Fibroblast of villous mesenchyme (primary cell): ENCODE measurements around the gene MYT1. TPM values are rescaled to one million over a fixed set of nuclear protein-coding genes. Genes with fewer than 3 reads are reported as not detected.

Source experiments
- DNase-seq: peaks from one replicate; pipeline ENCODE4 v3.0.0-alpha.2; 2010; ENCODE audit warnings: low read depth
- H3K4me3 ChIP-seq: 2 replicates; pipeline ENCODE4 v1.5.1; 2011; ENCODE audit warnings: low read depth, mild to moderate bottlenecking, low read length
- CTCF ChIP-seq: IDR thresholded peaks from 2 replicates; pipeline ENCODE4 v1.5.1; 2012; ENCODE audit warnings: low read depth, mild to moderate bottlenecking, low read length; ENCODE audit not compliant: insufficient read depth
- total RNA-seq: library from RNA; depleted of rRNA; stranded (reverse); fragments of >200 nt; gene quantifications from 2 replicates; pipeline ENCODE4 v1.2.3, GENCODE V29; 2012

MYT1 gene
- total RNA-seq, 1 donor = not detected

GRCh38 chr20:64228751-64229506 is 64.7 kb downstream of the MYT1 start:
- H3K4me3 ChIP-seq = no peak overlapping the region
- DNase-seq = no peak
- TF ChIP-seq CTCF = no peak

- no peak for TF ChIP-seq CTCF
- peak; percentile 57 for DNase-seq
- H3K4me3 ChIP-seq = no peak overlapping the region
Observed at GRCh38 chr20:64229507-64230061, 65.3 kb downstream of the MYT1 start.

- H3K4me3 ChIP-seq = no peak overlapping the region
- no peak for DNase-seq
- TF ChIP-seq CTCF = no peak
Observed at GRCh38 chr20:64230461-64231145, 66.4 kb downstream of the MYT1 start.

- TF ChIP-seq CTCF = no peak
- H3K4me3 ChIP-seq = no peak overlapping the region
- DNase-seq = no peak
Observed at GRCh38 chr20:64231621-64232550, 67.6 kb downstream of the MYT1 start.

- TF ChIP-seq CTCF = no peak
- DNase-seq = no peak
- no peak overlapping the region for H3K4me3 ChIP-seq
Observed at GRCh38 chr20:64232794-64233193, 68.5 kb downstream of the MYT1 start.

GRCh38 chr20:64233725-64234124 is 69.5 kb downstream of the MYT1 start:
- H3K4me3 ChIP-seq = no peak overlapping the region
- no peak for DNase-seq
- no peak for TF ChIP-seq CTCF
